OCI-LY7 (cell line): ENCODE measurements around the gene IL1RN. TPM values are rescaled to one million over a fixed set of nuclear protein-coding genes. Genes with fewer than 3 reads are reported as not detected.
A peak's percentile ranks its signal among the peaks of the same experiment; 100 is the strongest.

Experiments
- BruUV-seq: library from RNA; stranded (reverse); fragments of 400-500 nt; replicated peaks from 2 replicates; lab custom pipeline; 2021; lab: Mats Ljungman, UMichigan
- CTCF ChIA-PET: fragments of 300-600 bp; sonication (Branson Sonifier 250); formaldehyde crosslinking; loops from one replicate; lab custom pipeline; 2022; ENCODE audit warnings: antibody characterized with exemption; ENCODE audit not compliant: unreplicated experiment; lab: Charles Lee
- POLR2A ChIA-PET: fragments of 300-600 bp; sonication (Branson Sonifier 250); formaldehyde crosslinking; loops from one replicate; lab custom pipeline; 2022; ENCODE audit warnings: antibody characterized with exemption; lab: Charles Lee
- DNase-seq: peaks from one replicate; pipeline ENCODE4 v3.0.0-alpha.2; 2015; ENCODE audit warnings: low spot score
- H2AFZ ChIP-seq: fragments of 200-600 bp; sonication (generic), shearing (Covaris generic); 2 replicates; pipeline ENCODE4 v1.6.1; 2014; ENCODE audit warnings: mild to moderate bottlenecking, antibody characterized with exemption, low read length, moderate library complexity
- H3K27ac ChIP-seq: fragments of 200-600 bp; sonication (generic); 2 replicates; pipeline ENCODE4 v1.5.1; 2014; ENCODE audit warnings: mixed run types, low read depth, mild to moderate bottlenecking, moderate library complexity, low read length, inconsistent platforms; ENCODE audit not compliant: poor library complexity, severe bottlenecking
- H3K36me3 ChIP-seq: fragments of 200-600 bp; sonication (generic); 2 replicates; pipeline ENCODE4 v1.6.1; 2014; ENCODE audit warnings: mild to moderate bottlenecking, antibody characterized with exemption, low read length, moderate library complexity, mixed read lengths; ENCODE audit not compliant: insufficient read depth
- H3K4me1 ChIP-seq: fragments of 200-600 bp; sonication (generic); 2 replicates; pipeline ENCODE4 v1.5.1; 2014; ENCODE audit warnings: mild to moderate bottlenecking, low read length; ENCODE audit not compliant: insufficient read depth, poor library complexity, severe bottlenecking
- H3K4me2 ChIP-seq: fragments of 200-600 bp; sonication (generic); 2 replicates; pipeline ENCODE4 v1.6.1; 2014; ENCODE audit warnings: mild to moderate bottlenecking, low read length
- H3K4me3 ChIP-seq: fragments of 200-600 bp; sonication (generic); 2 replicates; pipeline ENCODE4 v1.5.1; 2014; ENCODE audit warnings: mild to moderate bottlenecking, low read depth, low read length; ENCODE audit not compliant: poor library complexity, severe bottlenecking
- H3K79me2 ChIP-seq: fragments of 200-600 bp; sonication (generic); 2 replicates; pipeline ENCODE4 v1.6.1; 2016; ENCODE audit warnings: low read depth, mild to moderate bottlenecking, low read length, moderate library complexity, mixed read lengths; ENCODE audit not compliant: insufficient read depth
- H3K9me2 ChIP-seq: fragments of 200-600 bp; sonication (generic); 2 replicates; pipeline ENCODE4 v1.6.1; 2016; ENCODE audit warnings: mild to moderate bottlenecking, low read length, mixed read lengths; ENCODE audit not compliant: insufficient read depth
- H3K9me3 ChIP-seq: fragments of 200-600 bp; sonication (generic); 2 replicates; pipeline ENCODE4 v1.6.1; 2014; ENCODE audit warnings: mild to moderate bottlenecking, mixed run types, low read length, mixed read lengths
- H4K20me1 ChIP-seq: fragments of 200-600 bp; sonication (generic); 2 replicates; pipeline ENCODE4 v1.6.1; 2014; ENCODE audit warnings: mild to moderate bottlenecking, antibody characterized with exemption, low read length, moderate library complexity, mixed read lengths; ENCODE audit not compliant: insufficient read depth
- EZH2phosphoT487 ChIP-seq: fragments of 200-600 bp; sonication (generic); IDR thresholded peaks from 2 replicates; pipeline ENCODE4 v1.6.1; 2018; ENCODE audit warnings: low read depth, borderline replicate concordance, mild to moderate bottlenecking, mixed run types, antibody characterized with exemption, low read length, moderate library complexity, mixed read lengths
- intact Hi-C: fragments of 100-400 bp; cut with micrococcal nuclease; formaldehyde crosslinking; loops from one replicate; pipeline ENCODE4 v1.10.0; 2022; ENCODE audit not compliant: unreplicated experiment
- total RNA-seq, 2 experiments: library from RNA; depleted of rRNA in 1 of 2; stranded (reverse); fragments of >200 nt in 1 of 2; shearing (Covaris generic) in 1 of 2; gene quantifications; 2 replicates each; pipeline ENCODE4 v1.2.3, GENCODE V29; 2014 to 2022
- TF ChIP-seq, protein P1 (sequence below): fragments of 200-600 bp; sonication (generic); conservative IDR thresholded peaks from 2 replicates; pipeline ENCODE4 v1.5.1; 2014; ENCODE audit warnings: mild to moderate bottlenecking, antibody characterized with exemption, low read length, moderate library complexity, mixed read lengths

Gene IL1RN
- total RNA-seq, 2 experiments from 2014 or later = not detected

GRCh38 chr2:113148606-113149552, 21.5 kb downstream of the IL1RN start:
- TF ChIP-seq, protein P1, sequence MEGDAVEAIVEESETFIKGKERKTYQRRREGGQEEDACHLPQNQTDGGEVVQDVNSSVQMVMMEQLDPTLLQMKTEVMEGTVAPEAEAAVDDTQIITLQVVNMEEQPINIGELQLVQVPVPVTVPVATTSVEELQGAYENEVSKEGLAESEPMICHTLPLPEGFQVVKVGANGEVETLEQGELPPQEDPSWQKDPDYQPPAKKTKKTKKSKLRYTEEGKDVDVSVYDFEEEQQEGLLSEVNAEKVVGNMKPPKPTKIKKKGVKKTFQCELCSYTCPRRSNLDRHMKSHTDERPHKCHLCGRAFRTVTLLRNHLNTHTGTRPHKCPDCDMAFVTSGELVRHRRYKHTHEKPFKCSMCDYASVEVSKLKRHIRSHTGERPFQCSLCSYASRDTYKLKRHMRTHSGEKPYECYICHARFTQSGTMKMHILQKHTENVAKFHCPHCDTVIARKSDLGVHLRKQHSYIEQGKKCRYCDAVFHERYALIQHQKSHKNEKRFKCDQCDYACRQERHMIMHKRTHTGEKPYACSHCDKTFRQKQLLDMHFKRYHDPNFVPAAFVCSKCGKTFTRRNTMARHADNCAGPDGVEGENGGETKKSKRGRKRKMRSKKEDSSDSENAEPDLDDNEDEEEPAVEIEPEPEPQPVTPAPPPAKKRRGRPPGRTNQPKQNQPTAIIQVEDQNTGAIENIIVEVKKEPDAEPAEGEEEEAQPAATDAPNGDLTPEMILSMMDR = no peak
- TF ChIP-seq EZH2phosphoT487 = no peak
- Histone ChIP-seq H3K4me2 (peak overlapping the region; percentile 56), H3K79me2 (no peaks in the 10 kb centered on the region), H3K4me3 (no peak overlapping the region), H3K9me3 (no peaks in the 10 kb centered on the region; the same call in 1 of the 2 replicates), H4K20me1 (no peaks in the 10 kb centered on the region), H3K4me1 (peaks cover 16% of the 10 kb centered on the region), H2AFZ (peak overlapping the region; percentile 56; the same call in 1 of the 2 replicates), H3K36me3 (no peaks in the 10 kb centered on the region), H3K9me2 (no peaks in the 10 kb centered on the region), H3K27ac (peak overlapping the region; percentile 39)
- ChIA-PET POLR2A (interaction anchor here (0.7 to 2.2 kb wide), 5 partner anchors 10 to 1018 kb away, joined by 3 to 8 read pairs (median 3); no protein-coding TSS in a partner anchor), CTCF (interaction anchor here (0.6 kb wide), 1 partner anchor 11 kb away, joined by 3 read pairs; no protein-coding TSS in a partner anchor)
- intact Hi-C loops = no loop called here
- no TSS peak for BruUV-seq
- peak; percentile 79 for DNase-seq

DNA sequence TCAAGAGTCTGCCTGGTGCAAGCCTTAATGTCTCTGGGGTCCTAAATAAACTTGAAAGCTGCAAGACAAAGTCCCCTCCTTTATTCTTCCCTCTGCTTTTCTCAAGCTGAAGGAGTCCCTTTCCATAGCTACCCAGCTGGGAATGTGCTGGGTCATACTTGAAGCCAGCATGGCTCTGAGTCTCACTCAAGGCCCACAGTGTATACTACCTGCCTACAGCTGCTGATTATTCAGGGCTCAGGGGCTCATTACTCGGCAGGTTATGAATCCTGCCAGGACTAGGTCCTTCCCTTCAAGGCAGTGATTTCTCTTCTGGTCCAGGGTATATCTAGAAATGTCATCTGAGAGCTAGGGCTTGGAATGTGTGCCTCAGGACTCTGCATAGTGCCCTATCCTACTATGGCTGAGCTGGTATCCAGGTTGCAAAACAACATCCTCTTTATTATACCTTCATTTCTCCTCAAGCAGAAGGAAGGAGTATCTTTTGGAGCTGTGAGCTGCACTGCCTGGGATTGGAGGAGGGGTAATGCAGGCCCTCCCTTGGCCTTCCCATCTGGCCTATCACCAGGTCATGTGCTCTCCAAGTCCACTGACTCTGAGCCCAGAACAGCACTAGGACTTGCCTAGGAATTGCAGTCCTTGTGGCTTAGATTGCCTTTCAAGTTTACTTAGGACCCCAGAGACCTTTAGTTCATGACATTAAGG, 22.3 kb downstream of the IL1RN start:
- H3K9me2 ChIP-seq = no peaks in the 10 kb centered on the region
- no peaks in the 10 kb centered on the region for H4K20me1 ChIP-seq
- H3K4me3 ChIP-seq = no peak overlapping the region
- intact Hi-C loops = no loop called here
- no TSS peak for BruUV-seq
- CTCF ChIA-PET = no interaction called here
- H3K4me2 ChIP-seq = peak overlapping the region; percentile 56
- peaks cover 16% of the 10 kb centered on the region for H3K4me1 ChIP-seq
- POLR2A ChIA-PET = interaction anchor here (0.8 to 2.2 kb wide), 3 partner anchors 9 to 25 kb away, joined by 3 to 8 read pairs (median 3); no protein-coding TSS in a partner anchor
- no peaks in the 10 kb centered on the region for H3K36me3 ChIP-seq
- DNase-seq = no peak
- H3K27ac ChIP-seq = peak overlapping the region; percentile 39
- peak overlapping the region; percentile 56; the same call in 1 of the 2 replicates for H2AFZ ChIP-seq
- no peaks in the 10 kb centered on the region; the same call in 1 of the 2 replicates for H3K9me3 ChIP-seq
- no peak for TF ChIP-seq EZH2phosphoT487
- TF ChIP-seq, protein P1 = no peak
- H3K79me2 ChIP-seq = no peaks in the 10 kb centered on the region
